ENCODE measurements around the gene PFKL.
"Not testable (repeated sequence)": the region's sequence is repeated elsewhere in the genome, so short reads cannot be mapped to it uniquely, and the experiment has no call there.

The PFKL gene

GRCh38 chr21:44347911-44348451, 48.1 kb downstream of the PFKL start:
- no peak for DNase-seq

GRCh38 chr21:44348861-44349260, 49.0 kb downstream of the PFKL start:
- no peak for DNase-seq

- no peak for DNase-seq
These were observed 49.6 kb downstream of the PFKL start for GRCh38 chr21:44349416-44349846.

GRCh38 chr21:44349847-44350772, 50.3 kb downstream of the PFKL start:
- no peak for DNase-seq

GRCh38 chr21:44350773-44351481, 51.1 kb downstream of the PFKL start:
- DNase-seq, result no peak

- no peak for DNase-seq
These were observed 51.8 kb downstream of the PFKL start for GRCh38 chr21:44351535-44352252.

GRCh38 chr21:44352253-44352860, 52.5 kb downstream of the PFKL start:
- DNase-seq, result no peak

GRCh38 chr21:44353191-44353970, 53.5 kb downstream of the PFKL start, which contains the start of gene TRPM2:
TSS of gene TRPM2 (plus strand) at chr21:44353621. CDS start at chr21:44353701, 80 bp downstream.
- DNase-seq, result peak; percentile 56

- no peak for DNase-seq
These were observed 54.1 kb downstream of the PFKL start for GRCh38 chr21:44354001-44354405.

GRCh38 chr21:44354775-44355771, 55.2 kb downstream of the PFKL start:
- DNase-seq, result no peak

- no peak for DNase-seq
These were observed 56.3 kb downstream of the PFKL start for GRCh38 chr21:44356160-44356559.

GRCh38 chr21:44356636-44357035, 56.8 kb downstream of the PFKL start:
- peak; percentile 34 for DNase-seq

GRCh38 chr21:44357064-44357837, 57.4 kb downstream of the PFKL start:
- no peak for DNase-seq

- DNase-seq, result no peak
These were observed 59.5 kb downstream of the PFKL start for GRCh38 chr21:44359396-44359795.

- peak; percentile 79 for DNase-seq
These were observed 60.3 kb downstream of the PFKL start for GRCh38 chr21:44360159-44360558.

GRCh38 chr21:44361903-44362302, 62.0 kb downstream of the PFKL start:
- not testable (repeated sequence) for DNase-seq

- no peak for DNase-seq
These were observed 63.4 kb downstream of the PFKL start for GRCh38 chr21:44363278-44363677.

- DNase-seq, result no peak
These were observed 64.5 kb downstream of the PFKL start for GRCh38 chr21:44364151-44365053.
